GM19397 (cell line): ENCODE measurements around the gene CD40LG.

Experiments used
- ATAC-seq: cut with Tn5 transposase; IDR thresholded peaks from one replicate; pipeline ENCODE4 v1.9.1; 2021; ENCODE audit warnings: mild to moderate bottlenecking, moderate library complexity; ENCODE audit not compliant: unreplicated experiment

Gene CD40LG

DNA sequence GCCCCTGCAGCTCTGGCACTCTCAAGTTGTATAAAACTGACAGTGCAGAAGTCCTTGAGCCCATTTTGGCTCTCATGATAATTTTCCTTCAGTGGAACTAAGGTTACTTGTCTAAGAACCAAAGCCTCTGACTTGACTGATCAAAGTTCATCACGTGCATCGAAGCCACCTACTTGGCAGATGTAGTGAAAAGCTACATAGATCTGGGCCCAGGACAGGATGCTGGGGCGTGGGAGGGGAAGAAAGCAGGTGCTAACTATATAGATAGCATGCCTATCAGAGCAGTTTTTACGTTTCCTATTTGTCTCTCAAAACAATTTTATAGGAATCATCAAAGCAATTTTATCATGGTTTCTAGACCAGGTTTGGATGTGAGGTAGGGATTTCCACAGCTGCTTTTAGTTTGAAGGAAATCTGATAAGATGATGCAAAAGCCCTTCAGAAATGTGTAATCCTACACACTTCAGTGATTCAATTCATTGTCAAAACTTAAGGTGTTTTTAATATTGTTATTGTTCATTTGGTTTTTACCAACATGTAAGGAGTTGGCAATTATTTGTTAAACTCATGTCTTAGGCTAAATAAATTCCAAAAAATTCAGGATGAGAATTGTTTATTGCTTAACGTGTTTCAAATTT, 1.2 kb upstream of the CD40LG start:
- no peak for ATAC-seq

GRCh38 chrX:136650811-136651210, 2.9 kb downstream of the CD40LG start:
- no peak for ATAC-seq

DNA sequence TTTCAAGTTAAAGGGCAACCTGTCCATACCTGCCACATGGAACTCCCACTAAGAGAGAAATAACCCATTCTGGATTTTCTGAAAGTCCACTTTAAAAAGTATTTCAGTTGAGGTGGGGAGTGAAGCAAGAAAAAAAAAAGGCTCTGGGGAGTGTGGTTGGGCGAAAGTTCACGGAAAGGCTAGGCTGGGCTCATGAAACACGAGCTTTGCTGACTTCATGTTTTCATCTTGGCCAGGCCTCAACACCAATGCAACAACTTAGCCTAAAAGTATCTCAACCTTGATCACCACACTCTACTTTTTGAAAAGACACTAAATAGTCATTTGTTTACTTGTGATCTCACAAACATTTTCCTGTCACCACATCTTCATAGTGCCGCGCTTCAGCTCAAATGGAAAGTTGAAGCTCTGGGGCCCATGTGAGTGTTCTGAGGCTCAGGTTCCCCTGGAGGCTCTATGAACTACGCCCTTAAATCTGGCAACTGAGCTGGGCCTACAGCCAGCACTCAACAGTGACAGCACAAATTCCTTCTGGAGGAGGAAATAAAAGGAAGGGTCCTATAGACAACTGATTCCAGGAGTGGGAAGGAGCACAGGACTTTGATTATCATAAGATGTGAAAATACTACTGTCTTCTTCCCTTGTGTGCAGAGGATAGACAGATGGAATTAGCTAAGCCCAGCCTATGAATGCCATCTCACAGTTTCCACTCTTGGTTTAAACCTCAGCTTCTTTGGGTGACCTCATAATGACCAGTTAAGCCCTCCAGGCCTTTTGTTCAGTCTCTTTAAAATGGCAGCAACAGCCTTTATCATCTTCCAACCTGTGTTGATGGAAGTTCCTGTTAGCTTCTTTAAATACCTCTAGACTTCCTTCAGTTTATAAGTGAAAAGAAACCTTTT, 5.1 kb downstream of the CD40LG start:
- no peak for ATAC-seq

GRCh38 chrX:136656361-136656964, 8.5 kb downstream of the CD40LG start:
- no peak for ATAC-seq

- ATAC-seq, result no peak
Measured at GRCh38 chrX:136658151-136658550, 10.2 kb downstream of the CD40LG start.

GRCh38 chrX:136659174-136659573, 11.2 kb downstream of the CD40LG start:
- no peak for ATAC-seq

GRCh38 chrX:136660896-136661295, 12.9 kb downstream of the CD40LG start:
- no peak for ATAC-seq

- ATAC-seq, result no peak
Measured at GRCh38 chrX:136662104-136662503, 14.1 kb downstream of the CD40LG start.

DNA sequence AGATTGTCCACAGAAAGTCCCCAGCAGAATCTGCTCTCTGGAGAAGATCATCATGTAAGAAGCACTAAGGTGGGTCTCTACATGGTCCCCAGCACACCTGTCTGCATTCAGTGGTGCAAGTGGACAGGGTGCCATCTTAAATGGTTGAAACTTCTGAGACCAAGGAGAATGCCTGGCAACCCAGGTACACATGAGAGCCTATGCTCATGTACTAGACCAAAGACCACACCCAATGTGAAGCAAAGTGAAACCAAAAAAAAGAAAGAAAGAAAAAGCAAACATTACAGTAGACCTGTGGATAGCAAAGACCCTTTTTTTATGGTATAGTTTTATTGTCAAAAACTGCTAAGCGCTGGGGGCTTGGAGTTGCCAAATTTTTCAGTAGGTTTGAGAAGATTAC, 15.0 kb downstream of the CD40LG start:
- no peak for ATAC-seq

- peak; percentile 74 for ATAC-seq
Measured at GRCh38 chrX:136665258-136665900, 17.4 kb downstream of the CD40LG start.

GRCh38 chrX:136666088-136666487, 18.1 kb downstream of the CD40LG start:
- no peak for ATAC-seq

DNA sequence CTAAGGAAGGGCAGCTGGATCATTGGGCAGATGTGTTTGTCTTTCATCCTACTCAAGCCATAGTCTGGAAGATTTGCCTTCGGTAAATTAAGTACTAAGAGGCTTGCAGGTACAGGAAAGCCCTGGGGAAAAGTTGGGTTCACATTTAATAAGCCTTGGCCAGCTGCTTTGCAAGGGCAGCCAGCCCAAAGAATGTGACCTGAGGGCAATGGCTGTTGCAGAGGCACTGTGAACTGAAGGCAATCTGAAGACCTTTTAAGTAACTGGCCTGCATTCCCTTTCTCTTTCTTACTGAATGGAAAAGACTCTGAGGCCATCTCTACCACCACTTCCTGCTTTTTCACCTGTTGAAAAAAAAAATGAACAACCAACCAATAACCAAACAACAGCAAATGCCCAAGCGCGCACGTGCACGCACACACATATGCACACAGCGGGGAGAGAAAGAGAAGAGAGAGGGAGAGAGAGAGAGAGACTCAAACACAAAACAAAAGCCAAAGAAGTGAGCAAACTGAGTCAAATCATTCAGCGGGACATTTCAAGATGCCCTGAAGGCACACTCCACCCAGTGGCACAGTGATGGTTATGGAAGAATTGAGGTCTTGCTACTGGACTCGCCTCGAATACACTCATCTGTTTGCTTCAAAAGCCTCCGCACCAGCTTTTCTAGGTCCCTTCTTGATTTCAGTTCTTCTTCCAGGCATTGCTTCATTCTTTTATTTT, 19.6 kb downstream of the CD40LG start:
- ATAC-seq, result no peak

DNA sequence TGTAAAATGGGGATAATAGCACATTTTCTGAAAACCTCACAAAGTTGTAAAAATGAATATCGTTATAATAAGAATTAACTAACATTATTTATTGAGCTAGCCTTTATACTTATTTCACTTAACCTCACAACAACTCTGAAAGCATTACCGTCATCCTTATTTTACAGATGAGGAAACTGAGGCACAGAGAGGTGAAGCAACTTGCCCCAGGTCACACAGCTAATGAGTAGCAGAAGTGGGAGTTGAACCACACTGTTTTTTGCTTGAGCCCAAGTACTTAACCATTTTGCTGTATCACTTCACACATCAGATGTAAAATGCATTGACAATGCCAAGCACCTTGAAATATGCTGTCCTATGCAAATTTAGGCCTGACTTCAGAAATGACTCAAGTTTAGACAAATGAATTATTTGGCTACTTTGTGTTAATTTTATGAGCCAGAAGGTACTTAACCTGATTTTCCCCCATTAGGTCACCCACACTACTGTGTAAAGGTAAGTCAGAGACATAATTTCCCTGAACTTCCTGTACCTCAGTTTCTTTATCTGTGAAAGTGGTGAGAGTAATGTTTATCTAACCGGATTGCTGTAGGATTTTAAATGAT, 23.1 kb downstream of the CD40LG start:
- no peak for ATAC-seq

DNA sequence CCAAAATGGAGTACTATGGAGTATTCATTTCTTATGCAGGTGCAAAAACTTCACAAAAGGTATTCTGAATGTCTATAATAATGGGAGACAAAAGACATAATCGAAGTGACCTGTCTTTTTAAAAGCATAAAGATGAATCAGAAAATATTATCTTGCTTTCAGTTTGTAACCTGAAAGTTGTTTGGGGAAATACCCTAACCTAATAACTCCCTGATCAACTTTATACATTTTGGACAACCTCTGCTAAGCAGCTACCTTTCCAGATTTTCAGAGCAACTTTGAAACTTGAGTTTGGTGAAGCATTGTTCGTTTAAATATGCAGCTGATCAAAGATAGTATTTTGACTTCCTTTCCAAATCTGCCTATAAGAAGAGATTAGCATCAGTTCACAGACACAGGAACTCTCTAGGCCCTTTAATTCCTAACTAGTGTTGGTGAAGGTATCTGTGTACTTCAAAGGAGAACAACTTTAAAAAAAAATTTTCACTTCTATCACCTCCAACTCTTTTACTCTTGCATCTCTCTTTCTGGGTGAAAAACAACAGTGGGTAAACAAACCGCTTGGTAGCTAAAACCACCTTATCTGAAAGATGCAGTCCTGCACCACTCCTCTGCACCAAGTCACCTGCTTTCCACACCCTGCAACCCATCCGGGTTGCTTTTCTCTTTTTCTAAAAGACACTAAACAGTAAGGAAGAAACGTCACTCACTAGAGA, 26.5 kb downstream of the CD40LG start:
- ATAC-seq, result no peak

DNA sequence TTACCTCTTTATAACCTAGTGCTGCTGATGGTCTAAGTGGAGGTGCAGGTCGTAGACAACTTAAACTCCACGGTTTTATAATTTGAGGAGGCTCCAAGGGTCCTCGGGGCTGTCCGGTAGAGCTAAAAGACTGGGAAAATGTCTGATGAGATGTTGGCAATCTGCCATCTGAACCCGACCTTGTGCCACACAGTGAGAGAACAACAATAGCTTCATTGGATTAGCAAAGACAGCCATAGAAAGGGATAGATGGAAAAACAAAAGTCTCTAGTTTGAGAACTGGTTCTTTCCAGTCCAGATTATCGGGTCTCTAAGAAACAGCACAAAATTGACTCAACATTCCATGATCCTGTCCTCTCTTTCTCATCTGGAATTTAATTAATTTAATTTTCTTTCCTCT, 31.6 kb downstream of the CD40LG start:
- ATAC-seq, result no peak

DNA sequence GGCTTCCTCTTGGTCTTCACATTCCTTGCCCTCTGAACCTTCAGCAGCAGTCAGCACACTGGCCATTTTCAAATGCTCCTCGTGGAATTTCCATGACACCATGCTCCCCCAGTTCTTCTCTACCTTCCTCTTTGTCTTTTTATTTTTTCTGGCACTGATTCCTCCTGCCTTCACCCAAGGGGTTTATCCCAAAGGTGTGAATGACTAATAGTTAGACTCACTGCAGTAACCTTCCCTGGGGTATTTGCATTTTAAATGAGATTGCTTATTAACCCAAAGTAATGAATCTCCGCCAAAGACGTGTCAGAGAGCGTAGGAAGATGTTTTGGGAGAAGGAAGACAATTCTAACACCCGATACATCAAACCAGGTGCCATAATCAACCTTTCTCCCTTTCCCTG, 36.2 kb downstream of the CD40LG start:
- no peak for ATAC-seq

GRCh38 chrX:136687457-136687856, 39.5 kb downstream of the CD40LG start:
- ATAC-seq, result no peak

GRCh38 chrX:136689436-136689835, 41.5 kb downstream of the CD40LG start:
- ATAC-seq, result no peak

GRCh38 chrX:136691028-136691809, 43.3 kb downstream of the CD40LG start:
- no peak for ATAC-seq
